SK-N-SH (cell line): ENCODE results near the gene SBF2.

Experiments
- EP300 ChIP-seq, 2 experiments: IDR thresholded peaks; 2 replicates each; pipeline versions ENCODE4 v1.4.0 to v1.6.1; 2012; ENCODE audit warnings: borderline replicate concordance in 1 of 2, low read depth in 1 of 2, low read length in 1 of 2
- EZH2phosphoT487 ChIP-seq: fragments of 200-600 bp; sonication (generic); IDR thresholded peaks from 2 replicates; pipeline ENCODE4 v1.6.1; 2017; ENCODE audit warnings: low read depth, mixed run types, mild to moderate bottlenecking, antibody characterized with exemption, moderate library complexity, borderline replicate concordance
- JUND ChIP-seq: IDR thresholded peaks from 2 replicates; pipeline ENCODE4 v1.4.0; 2012
- RCOR1 ChIP-seq: fragments of 150-350 bp; IDR thresholded peaks from 2 replicates; pipeline ENCODE4 v1.6.1; 2017; ENCODE audit warnings: antibody characterized with exemption, low read length
- TF ChIP-seq, protein P1 (sequence below): fragments of 200-600 bp; sonication (generic); IDR thresholded peaks from 2 replicates; pipeline ENCODE4 v1.6.1; 2017; ENCODE audit warnings: antibody characterized with exemption, mild to moderate bottlenecking, moderate library complexity
- TF ChIP-seq, protein P2 (sequence below): IDR thresholded peaks from 2 replicates; pipeline ENCODE4 v1.4.0; 2012; ENCODE audit warnings: low read depth

- TF ChIP-seq EP300 (IDR thresholded peaks at IDR 0.05; ENCODE audit: borderline replicate concordance in 1 of 2, low read depth in 1 of 2, low read length in 1 of 2) (no peak), JUND (no peak), RCOR1 (no peak), EZH2phosphoT487 (no peak)
- TF ChIP-seq, protein P1, sequence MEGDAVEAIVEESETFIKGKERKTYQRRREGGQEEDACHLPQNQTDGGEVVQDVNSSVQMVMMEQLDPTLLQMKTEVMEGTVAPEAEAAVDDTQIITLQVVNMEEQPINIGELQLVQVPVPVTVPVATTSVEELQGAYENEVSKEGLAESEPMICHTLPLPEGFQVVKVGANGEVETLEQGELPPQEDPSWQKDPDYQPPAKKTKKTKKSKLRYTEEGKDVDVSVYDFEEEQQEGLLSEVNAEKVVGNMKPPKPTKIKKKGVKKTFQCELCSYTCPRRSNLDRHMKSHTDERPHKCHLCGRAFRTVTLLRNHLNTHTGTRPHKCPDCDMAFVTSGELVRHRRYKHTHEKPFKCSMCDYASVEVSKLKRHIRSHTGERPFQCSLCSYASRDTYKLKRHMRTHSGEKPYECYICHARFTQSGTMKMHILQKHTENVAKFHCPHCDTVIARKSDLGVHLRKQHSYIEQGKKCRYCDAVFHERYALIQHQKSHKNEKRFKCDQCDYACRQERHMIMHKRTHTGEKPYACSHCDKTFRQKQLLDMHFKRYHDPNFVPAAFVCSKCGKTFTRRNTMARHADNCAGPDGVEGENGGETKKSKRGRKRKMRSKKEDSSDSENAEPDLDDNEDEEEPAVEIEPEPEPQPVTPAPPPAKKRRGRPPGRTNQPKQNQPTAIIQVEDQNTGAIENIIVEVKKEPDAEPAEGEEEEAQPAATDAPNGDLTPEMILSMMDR: no peak
- TF ChIP-seq, protein P2, sequence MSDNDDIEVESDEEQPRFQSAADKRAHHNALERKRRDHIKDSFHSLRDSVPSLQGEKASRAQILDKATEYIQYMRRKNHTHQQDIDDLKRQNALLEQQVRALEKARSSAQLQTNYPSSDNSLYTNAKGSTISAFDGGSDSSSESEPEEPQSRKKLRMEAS: no peak
Measured at GRCh38 chr11:9806946-9807687, 486.9 kb downstream of the SBF2 start.
